GM23338 (cell line): ENCODE results near the gene CHST14. TPM values are rescaled to one million over a fixed set of nuclear protein-coding genes. Genes with fewer than 3 reads are reported as not detected.

Experiments used
- ATAC-seq: fragments of 200-7000 bp; cut with Tn5 transposase; 3 replicates; pipeline ENCODE4 v1.9.1; 2020
- DNase-seq: peaks from one replicate; pipeline ENCODE4 v3.0.0-alpha.2; 2015; ENCODE audit warnings: low spot score
- H2AFZ ChIP-seq: fragments of 200-600 bp; sonication (generic); 2 replicates; pipeline ENCODE4 v1.8.0; 2016; ENCODE audit warnings: antibody characterized with exemption, mild to moderate bottlenecking, moderate library complexity
- H3F3A ChIP-seq: fragments of 200-600 bp; sonication (generic); replicated peaks from 2 replicates; pipeline ENCODE4 v1.8.0; 2017; ENCODE audit warnings: antibody characterized with exemption, mixed run types, low read depth
- H3K27ac ChIP-seq: fragments of 200-600 bp; sonication (generic); 2 replicates; pipeline ENCODE4 v1.6.1; 2016; ENCODE audit warnings: low read depth
- H3K27me3 ChIP-seq: fragments of 200-600 bp; sonication (generic); 2 replicates; pipeline ENCODE4 v1.8.0; 2016; ENCODE audit warnings: mild to moderate bottlenecking, mixed run types, moderate library complexity; ENCODE audit not compliant: insufficient read depth
- H3K36me3 ChIP-seq: fragments of 200-600 bp; sonication (generic); 2 replicates; pipeline ENCODE4 v1.8.0; 2016; ENCODE audit warnings: mild to moderate bottlenecking; ENCODE audit not compliant: insufficient read depth
- H3K4me1 ChIP-seq: fragments of 200-600 bp; sonication (generic); 2 replicates; pipeline ENCODE4 v1.8.0; 2016; ENCODE audit warnings: mild to moderate bottlenecking, moderate library complexity; ENCODE audit not compliant: insufficient read depth
- H3K4me2 ChIP-seq: fragments of 200-600 bp; sonication (generic); 2 replicates; pipeline ENCODE4 v1.7.1; 2017; ENCODE audit warnings: mixed run types
- H3K4me3 ChIP-seq: fragments of 200-600 bp; sonication (generic); 2 replicates; pipeline ENCODE4 v1.6.1; 2016; ENCODE audit warnings: mixed run types
- H3K79me2 ChIP-seq: fragments of 200-600 bp; sonication (generic); replicated peaks from 2 replicates; pipeline ENCODE4 v1.8.0; 2017; ENCODE audit warnings: mild to moderate bottlenecking; ENCODE audit not compliant: insufficient read depth
- H3K9me2 ChIP-seq: fragments of 200-600 bp; sonication (generic); 2 replicates; pipeline ENCODE4 v1.8.0; 2017; ENCODE audit not compliant: insufficient read depth
- H4K20me1 ChIP-seq: fragments of 200-600 bp; sonication (generic); replicated peaks from 2 replicates; pipeline ENCODE4 v1.8.0; 2017; ENCODE audit warnings: mild to moderate bottlenecking; ENCODE audit not compliant: insufficient read depth
- H3K27ac Mint-ChIP-seq: 2 replicates; pipeline ENCODE4 v1.8.0; 2020; ENCODE audit warnings: inconsistent platforms, mild to moderate bottlenecking, moderate library complexity, mixed read lengths
- H3K27me3 Mint-ChIP-seq: 3 replicates; pipeline ENCODE4 v1.8.0; 2022; ENCODE audit warnings: low read depth, mild to moderate bottlenecking, moderate library complexity, mixed read lengths, inconsistent platforms; ENCODE audit not compliant: insufficient read depth, poor library complexity
- H3K36me3 Mint-ChIP-seq: 3 replicates; pipeline ENCODE4 v1.8.0; 2021; ENCODE audit warnings: low read depth, mild to moderate bottlenecking, inconsistent platforms, moderate library complexity, mixed read lengths
- H3K4me1 Mint-ChIP-seq: 3 replicates; pipeline ENCODE4 v1.8.0; 2020; ENCODE audit warnings: mild to moderate bottlenecking, inconsistent platforms, mixed read lengths
- H3K4me3 Mint-ChIP-seq: 3 replicates; pipeline ENCODE4 v1.8.0; 2021; ENCODE audit warnings: moderate library complexity, mild to moderate bottlenecking, inconsistent platforms, mixed read lengths
- H3K9me3 Mint-ChIP-seq: 3 replicates; pipeline ENCODE4 v1.8.0; 2020; ENCODE audit warnings: moderate library complexity, mild to moderate bottlenecking, inconsistent platforms, mixed read lengths
- CREB1 ChIP-seq: fragments of 250-450 bp; sonication (Bioruptor Pico); IDR thresholded peaks from 2 replicates; pipeline ENCODE4 v1.5.0; 2020; ENCODE audit warnings: low read depth, mild to moderate bottlenecking, moderate library complexity
- ETS1 ChIP-seq: IDR thresholded peaks from 2 replicates; pipeline ENCODE4 v1.6.1; 2016; ENCODE audit warnings: antibody characterized with exemption
- EZH2 ChIP-seq: fragments of 200-600 bp; sonication (generic); IDR thresholded peaks from one replicate; pipeline ENCODE4 v1.8.0; 2017; ENCODE audit warnings: antibody characterized with exemption, mild to moderate bottlenecking, low read depth; ENCODE audit not compliant: unreplicated experiment
- POLR2AphosphoS5 ChIP-seq: IDR thresholded peaks from 2 replicates; pipeline ENCODE4 v1.6.1; 2016; ENCODE audit warnings: antibody characterized with exemption, low read depth
- REST ChIP-seq: IDR thresholded peaks from one replicate; pipeline ENCODE4 v1.6.1; 2018; ENCODE audit warnings: antibody characterized with exemption; ENCODE audit not compliant: unreplicated experiment
- ZNF114 ChIP-seq: fragments of 250-450 bp; sonication (Bioruptor Pico); IDR thresholded peaks from 2 replicates; pipeline ENCODE4 v1.5.0; 2020; ENCODE audit warnings: mild to moderate bottlenecking, moderate library complexity
- ZNF331 ChIP-seq: fragments of 250-450 bp; sonication (Bioruptor Pico); IDR thresholded peaks from 2 replicates; pipeline ENCODE4 v1.5.0; 2020; ENCODE audit warnings: low read depth, mild to moderate bottlenecking, moderate library complexity
- ZNF462 ChIP-seq: fragments of 250-450 bp; sonication (Bioruptor Pico); IDR thresholded peaks from 2 replicates; pipeline ENCODE4 v1.5.0; 2020; ENCODE audit warnings: mild to moderate bottlenecking, moderate library complexity
- polyA plus RNA-seq: library from polyadenylated mRNA; unstranded; fragments of >200 nt; fragmentation: Nextera tagmentation; extraction: Ambion mirVana; gene quantifications from 2 replicates; pipeline ENCODE4 v1.2.1, GENCODE V29; 2016
- total RNA-seq: library from RNA; depleted of rRNA; stranded (reverse); fragments of >200 nt; shearing (Covaris generic); gene quantifications from 2 replicates; pipeline ENCODE4 v1.2.3, GENCODE V29; 2014

Gene CHST14
- total and polyA plus RNA-seq, 2 experiments from 2014 or later = 8.4 to 15.6 TPM

- TF ChIP-seq REST = no peak
- TF ChIP-seq CREB1 (CRISPR knock-in tag) = no peak
- TF ChIP-seq ZNF114 = no peak
- no peak for TF ChIP-seq ETS1
- TF ChIP-seq EZH2 = no peak
- TF ChIP-seq POLR2AphosphoS5 = no peak
These were observed 17.3 kb downstream of the CHST14 start (continued) for GRCh38 chr15:40487816-40488682.

- Mint-ChIP-seq H3K27ac (no peak overlapping the region), H3K36me3 (no peaks in the 10 kb centered on the region)
- DNase-seq = peak; percentile 28
- TF ChIP-seq ZNF462 (CRISPR knock-in tag) (no peak), CREB1 (CRISPR knock-in tag) (no peak), ZNF331 (CRISPR knock-in tag) (no peak)
These were observed 18.7 kb downstream of the CHST14 start for GRCh38 chr15:40489274-40490175.

More at GRCh38 chr15:40489274-40490175, 18.7 kb downstream of the CHST14 start:
- no peaks in the 10 kb centered on the region for H3K36me3 ChIP-seq
- no peaks in the 10 kb centered on the region for H3K27me3 ChIP-seq
- H4K20me1 ChIP-seq = no peaks in the 10 kb centered on the region
- H3K4me1 Mint-ChIP-seq = no peaks in the 10 kb centered on the region
- no peaks in the 10 kb centered on the region for H3K4me1 ChIP-seq
- peaks cover 4% of the 10 kb centered on the region for H3K27me3 Mint-ChIP-seq
- no peaks in the 10 kb centered on the region for H3K79me2 ChIP-seq
- no peak overlapping the region for H3K4me3 Mint-ChIP-seq
- H3K9me3 Mint-ChIP-seq = no peaks in the 10 kb centered on the region; the same call in 2 of the 3 replicates
- H2AFZ ChIP-seq = peak overlapping the region; percentile 87
- no peaks in the 10 kb centered on the region for H3K9me2 ChIP-seq
- no peak for ATAC-seq
- H3K4me2 ChIP-seq = no peak overlapping the region
- H3K27ac ChIP-seq = no peak overlapping the region
- no peaks in the 10 kb centered on the region for H3F3A ChIP-seq
- no peak overlapping the region for H3K4me3 ChIP-seq
